Mammary epithelial cell (primary cell): ENCODE data around the gene SLC12A5.

Source experiments
- CTCF ChIP-seq, 2 donors: IDR thresholded peaks in 1 of 2; conservative IDR thresholded peaks in 1 of 2; 2 replicates each; pipeline ENCODE4 v1.5.1; 2011 to 2012; ENCODE audit warnings: inconsistent platforms in 2 of 2, low read length in 2 of 2, mild to moderate bottlenecking in 2 of 2, control low read depth in 1 of 2, low read depth in 1 of 2; ENCODE audit not compliant: insufficient read depth in 1 of 2; ENCODE audit errors: extremely low read depth in 1 of 2
- EZH2 ChIP-seq: IDR thresholded peaks from 2 replicates; pipeline ENCODE4 v1.6.1; 2012; ENCODE audit warnings: low read length, inconsistent platforms, borderline replicate concordance

GRCh38 chr20:46073443-46073842, 44.4 kb downstream of the SLC12A5 start:
- TF ChIP-seq EZH2 (no peak), CTCF (conservative IDR thresholded peaks at IDR 0.05 in 1 of 2, IDR thresholded peaks at IDR 0.05 in 1 of 2; ENCODE audit: extremely low read depth in 1 of 2, insufficient read depth in 1 of 2, low read depth in 1 of 2, low read length in 2 of 2) (no peak)
